AG09309 (cell line): ENCODE measurements around the gene TMEM242.

Experiments
- DNase-seq: peaks from one replicate; pipeline ENCODE4 v3.0.0-alpha.2; 2010; ENCODE audit warnings: low read depth
- H3K4me3 ChIP-seq: 2 replicates; pipeline ENCODE4 v1.5.1; 2011; ENCODE audit warnings: mild to moderate bottlenecking, low read depth, low read length, moderate library complexity; ENCODE audit not compliant: control insufficient read depth
- CTCF ChIP-seq: IDR thresholded peaks from 2 replicates; pipeline ENCODE4 v1.5.1; 2011; ENCODE audit warnings: mild to moderate bottlenecking, low read depth, low read length, inconsistent platforms; ENCODE audit not compliant: insufficient read depth, control insufficient read depth; ENCODE audit errors: missing control alignments

Gene TMEM242

GRCh38 chr6:157291356-157291755 is 32.0 kb downstream of the TMEM242 start:
- DNase-seq: no peak
- TF ChIP-seq CTCF: no peak
- no peak overlapping the region for H3K4me3 ChIP-seq

- H3K4me3 ChIP-seq: no peak overlapping the region
- TF ChIP-seq CTCF: no peak
- no peak for DNase-seq
These were observed 32.5 kb downstream of the TMEM242 start for GRCh38 chr6:157290797-157291196.

GRCh38 chr6:157289764-157290163 is 33.6 kb downstream of the TMEM242 start:
- no peak for TF ChIP-seq CTCF
- no peak for DNase-seq
- H3K4me3 ChIP-seq: no peak overlapping the region

- TF ChIP-seq CTCF: no peak
- no peak overlapping the region for H3K4me3 ChIP-seq
- DNase-seq: no peak
These were observed 34.7 kb downstream of the TMEM242 start for GRCh38 chr6:157288575-157288974.

GRCh38 chr6:157287923-157288322 is 35.4 kb downstream of the TMEM242 start:
- H3K4me3 ChIP-seq: no peak overlapping the region
- no peak for TF ChIP-seq CTCF
- no peak for DNase-seq

GRCh38 chr6:157287247-157287850 is 36.0 kb downstream of the TMEM242 start:
- H3K4me3 ChIP-seq: no peak overlapping the region
- no peak for TF ChIP-seq CTCF
- no peak for DNase-seq

- no peak for TF ChIP-seq CTCF
- no peak for DNase-seq
- no peak overlapping the region for H3K4me3 ChIP-seq
These were observed 37.9 kb downstream of the TMEM242 start for GRCh38 chr6:157285422-157285779.
